GM12801 (cell line): ENCODE results near the gene BCL7A.

Experiments
- TF ChIP-seq, protein P1 (sequence below): IDR thresholded peaks from one replicate; pipeline ENCODE4 v1.5.1; 2011; ENCODE audit warnings: control low read depth; ENCODE audit not compliant: insufficient read length; ENCODE audit errors: extremely low read depth

BCL7A gene

DNA sequence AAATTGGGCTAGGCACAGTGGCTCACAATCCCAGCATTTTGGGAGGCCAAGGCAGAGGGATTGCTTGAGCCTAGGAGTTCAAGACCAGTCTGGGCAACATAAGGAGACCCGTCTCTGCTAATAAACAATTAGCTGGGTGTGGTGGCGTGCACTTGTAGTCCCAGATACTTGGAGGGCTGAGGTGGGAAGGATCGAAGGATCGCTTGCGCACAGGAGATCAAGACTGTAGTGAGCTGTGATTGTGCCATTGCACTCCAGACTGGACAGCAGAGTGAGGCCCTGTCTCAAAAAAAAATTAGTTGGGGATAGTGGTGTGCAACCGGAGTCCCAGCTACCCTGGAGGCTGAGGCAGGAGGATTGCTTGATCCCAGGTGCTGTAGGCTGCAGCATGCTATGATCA lies 38.7 kb upstream of the BCL7A start:
- TF ChIP-seq, protein P1, sequence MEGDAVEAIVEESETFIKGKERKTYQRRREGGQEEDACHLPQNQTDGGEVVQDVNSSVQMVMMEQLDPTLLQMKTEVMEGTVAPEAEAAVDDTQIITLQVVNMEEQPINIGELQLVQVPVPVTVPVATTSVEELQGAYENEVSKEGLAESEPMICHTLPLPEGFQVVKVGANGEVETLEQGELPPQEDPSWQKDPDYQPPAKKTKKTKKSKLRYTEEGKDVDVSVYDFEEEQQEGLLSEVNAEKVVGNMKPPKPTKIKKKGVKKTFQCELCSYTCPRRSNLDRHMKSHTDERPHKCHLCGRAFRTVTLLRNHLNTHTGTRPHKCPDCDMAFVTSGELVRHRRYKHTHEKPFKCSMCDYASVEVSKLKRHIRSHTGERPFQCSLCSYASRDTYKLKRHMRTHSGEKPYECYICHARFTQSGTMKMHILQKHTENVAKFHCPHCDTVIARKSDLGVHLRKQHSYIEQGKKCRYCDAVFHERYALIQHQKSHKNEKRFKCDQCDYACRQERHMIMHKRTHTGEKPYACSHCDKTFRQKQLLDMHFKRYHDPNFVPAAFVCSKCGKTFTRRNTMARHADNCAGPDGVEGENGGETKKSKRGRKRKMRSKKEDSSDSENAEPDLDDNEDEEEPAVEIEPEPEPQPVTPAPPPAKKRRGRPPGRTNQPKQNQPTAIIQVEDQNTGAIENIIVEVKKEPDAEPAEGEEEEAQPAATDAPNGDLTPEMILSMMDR: no peak

DNA sequence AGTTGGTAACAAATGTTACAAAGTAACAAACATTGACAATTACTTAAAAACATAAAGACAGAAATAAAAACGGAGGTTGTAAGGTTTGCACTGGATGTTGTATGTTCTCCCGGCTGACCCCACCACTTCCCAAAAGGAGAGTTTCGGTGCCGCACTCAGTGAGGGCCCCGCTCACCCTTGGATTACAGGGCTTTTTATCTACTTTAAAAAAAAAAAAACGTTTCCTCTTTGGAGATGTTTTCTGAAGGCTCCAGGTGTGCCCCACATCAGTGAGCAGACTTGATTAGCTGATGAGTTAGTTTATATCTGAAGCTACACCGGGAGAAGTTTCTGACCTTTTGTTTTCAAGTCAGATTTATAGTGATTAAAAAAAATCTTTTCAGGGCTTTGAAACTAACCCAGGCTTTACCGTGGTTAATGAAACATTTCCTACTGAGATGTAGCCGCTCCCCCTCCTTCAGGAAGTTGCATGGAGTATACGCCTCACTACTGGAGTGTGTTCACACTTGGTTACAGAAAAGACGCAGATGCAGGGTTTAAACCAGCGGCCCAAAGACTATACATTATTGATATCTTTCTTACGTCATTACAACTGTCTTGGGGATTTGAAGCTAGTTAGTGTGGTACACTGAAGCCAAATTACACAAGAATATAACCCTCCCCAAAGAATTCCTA lies 38.0 kb upstream of the BCL7A start:
- TF ChIP-seq, protein P1: no peak

DNA sequence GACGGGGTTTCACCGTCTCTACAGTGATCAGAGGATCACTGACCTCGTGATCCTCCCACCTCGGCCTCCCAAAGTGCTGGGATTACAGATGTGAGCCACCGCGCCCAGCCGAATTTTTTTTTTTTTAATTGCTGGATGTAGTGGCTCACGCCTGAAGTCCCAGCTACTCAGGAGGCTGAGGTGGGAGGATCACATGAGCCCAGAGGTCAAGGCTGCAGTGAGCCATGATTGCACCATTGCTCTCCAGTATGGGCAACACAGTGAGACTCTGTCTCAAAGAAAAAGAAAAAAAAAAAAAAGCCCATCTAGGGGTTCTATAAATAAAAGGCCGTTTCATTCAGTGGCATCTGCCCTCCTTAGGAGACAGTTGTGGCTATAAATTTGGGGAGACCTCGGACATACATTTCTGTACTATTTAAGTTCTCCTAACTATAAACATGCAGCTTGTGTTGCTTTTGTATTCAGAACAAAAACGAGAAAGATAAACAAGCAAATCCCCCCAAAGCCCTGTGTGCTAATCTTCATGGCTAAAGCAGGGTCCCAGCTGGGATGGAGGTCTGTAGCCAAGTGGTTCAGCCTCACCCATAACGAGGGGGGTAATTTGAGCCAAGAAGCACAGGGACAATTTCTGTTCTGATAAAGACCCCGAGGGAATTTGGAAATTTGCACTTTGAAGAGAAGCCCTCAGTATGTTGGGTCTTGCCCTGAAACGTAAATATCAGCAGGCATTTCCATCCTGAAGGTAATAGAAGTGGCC lies 35.0 kb upstream of the BCL7A start:
- TF ChIP-seq, protein P1: no peak

DNA sequence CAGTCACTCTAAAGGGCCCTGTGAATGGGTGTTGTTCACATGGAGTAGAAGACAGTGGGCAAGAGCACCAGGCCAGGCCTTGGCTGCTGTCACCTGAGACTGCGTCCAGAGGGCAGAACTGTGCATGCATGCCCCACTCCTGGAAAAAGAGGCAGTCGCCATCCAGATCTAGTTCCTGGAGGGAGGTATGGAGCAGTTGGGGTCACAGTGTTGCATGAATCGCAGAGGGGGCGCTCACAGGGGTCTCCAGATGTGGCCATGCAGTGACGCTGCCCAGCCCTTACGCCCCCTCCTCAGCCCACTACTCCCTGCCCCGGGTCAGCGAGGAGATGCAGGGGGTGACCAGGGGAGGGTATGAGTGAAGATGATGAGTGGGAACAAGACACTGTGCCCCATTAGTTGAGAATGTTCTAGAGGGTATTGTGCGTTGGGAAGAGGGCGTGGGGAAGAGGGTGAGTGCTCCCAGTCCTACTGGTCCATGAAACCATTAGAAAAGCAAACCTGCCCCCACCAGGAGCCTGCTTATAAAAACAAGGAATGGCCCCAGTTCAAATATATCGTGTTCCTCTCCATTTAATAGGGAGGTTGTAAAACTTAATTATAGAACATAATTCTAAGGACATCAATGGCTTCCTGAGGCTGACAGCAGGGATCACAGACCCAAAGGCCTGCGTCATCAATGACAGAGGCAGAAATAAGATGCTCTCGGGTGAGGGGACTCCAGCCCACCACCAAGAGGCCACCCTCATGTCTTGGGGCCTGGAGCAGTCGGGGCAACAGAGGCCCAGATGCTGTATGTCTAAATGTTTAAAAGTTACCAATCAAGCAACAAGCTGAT lies 32.2 kb upstream of the BCL7A start:
- TF ChIP-seq, protein P1: no peak

DNA sequence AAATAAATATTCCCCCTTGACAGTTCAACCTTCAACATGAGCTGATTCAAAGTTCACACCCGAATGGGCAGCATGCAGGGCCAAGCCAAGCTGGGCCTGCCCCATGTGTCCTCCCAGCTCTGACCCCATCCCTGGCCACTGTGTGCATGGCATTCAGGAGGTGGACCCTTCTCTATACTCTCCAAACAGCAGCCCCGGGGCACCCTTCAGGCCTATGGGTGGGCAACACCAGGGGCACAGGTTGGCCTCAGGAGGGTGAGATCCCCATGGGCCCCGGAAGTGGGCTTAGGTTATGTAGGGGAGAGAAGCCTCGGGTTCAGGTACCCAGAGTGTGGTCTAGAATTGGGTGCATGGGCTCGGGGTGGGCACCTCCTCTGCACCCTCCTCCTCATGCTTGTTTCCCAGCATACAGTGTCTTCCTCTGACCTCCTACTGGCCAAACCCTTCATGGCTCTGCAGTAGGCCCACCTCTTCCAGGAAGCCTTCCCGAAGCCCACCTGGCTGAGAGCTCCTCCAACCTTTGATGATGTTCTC lies 31.5 kb upstream of the BCL7A start:
- TF ChIP-seq, protein P1: no peak

DNA sequence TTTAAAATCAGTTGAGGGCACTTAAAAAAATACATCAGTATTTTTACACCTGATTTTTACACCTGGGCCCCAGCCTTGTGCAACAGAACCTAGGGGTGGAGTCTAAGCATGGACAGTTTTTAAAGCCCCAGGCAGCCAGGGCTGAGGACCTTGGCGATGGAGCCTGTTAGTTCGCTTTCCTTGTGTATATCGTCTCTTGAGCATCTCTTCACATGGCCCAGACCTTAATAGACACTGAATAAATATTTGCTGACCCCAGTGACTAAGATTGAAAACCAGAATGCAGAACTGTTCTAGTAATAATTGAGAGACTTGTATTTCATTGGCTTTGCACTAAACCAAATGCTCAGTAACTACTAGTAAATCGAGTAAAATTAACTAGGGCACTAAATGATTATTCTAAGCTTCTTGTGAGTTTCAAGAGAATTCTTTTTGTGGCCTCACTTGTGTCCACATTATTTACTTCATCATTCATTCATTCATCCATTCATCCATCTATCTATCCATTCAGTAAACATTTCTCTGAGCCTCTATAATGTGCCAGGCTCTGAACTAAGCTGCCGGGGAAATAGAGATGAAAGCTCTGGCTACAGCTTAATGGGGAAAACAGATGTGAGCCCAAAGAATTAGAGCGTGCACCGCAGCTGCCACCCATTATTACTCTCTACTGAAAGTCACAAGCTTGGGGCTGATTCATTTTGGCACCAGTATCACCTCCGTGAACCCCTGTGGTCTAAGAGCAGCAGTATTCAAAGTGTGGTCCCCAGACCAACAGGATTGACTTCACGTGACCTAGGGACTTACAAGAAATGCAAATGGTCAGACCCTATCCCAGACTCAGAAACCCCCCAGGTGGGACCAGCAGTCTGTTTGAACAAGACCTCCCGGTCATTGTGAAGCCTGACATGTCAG lies 30.7 kb upstream of the BCL7A start:
- TF ChIP-seq, protein P1: no peak
